K562 (cell line): ENCODE measurements around the gene NOC4L.

Source experiments
- BACH1 ChIP-seq: fragments of 200-800 bp; sonication (Bioruptor generic); IDR thresholded peaks from 2 replicates; pipeline ENCODE4 v1.6.1; 2016; ENCODE audit warnings: missing genetic modification characterization, missing compliant biosample characterization
- CTBP1 ChIP-seq: fragments of 450-650 bp; IDR thresholded peaks from 2 replicates; pipeline ENCODE4 v1.6.1; 2016; ENCODE audit warnings: borderline replicate concordance
- EZH2 ChIP-seq: IDR thresholded peaks from 2 replicates; pipeline ENCODE4 v1.6.1; 2012; ENCODE audit warnings: low read depth, mild to moderate bottlenecking, inconsistent platforms, low read length, borderline replicate concordance
- RAD21 ChIP-seq, 2 experiments: fragments of 250-450 bp in 1 of 2; fragments of 450-650 bp in 1 of 2; sonication (Bioruptor Pico) in 1 of 2; formaldehyde crosslinking in 1 of 2; IDR thresholded peaks in 1 of 2; conservative IDR thresholded peaks in 1 of 2; 2 replicates each; pipeline versions ENCODE4 v1.4.0 to v1.8.0; 2020 to 2022; ENCODE audit warnings: mild to moderate bottlenecking in 2 of 2, moderate library complexity in 1 of 2
- RCOR1 ChIP-seq, 2 experiments: IDR thresholded peaks; 2 replicates each; pipeline ENCODE4 v1.6.1; 2012; ENCODE audit warnings: low read depth in 2 of 2, low read length in 2 of 2, borderline replicate concordance in 1 of 2, improper control_type of control experiment in 1 of 2
- SMARCA5 ChIP-seq: fragments of 450-650 bp; IDR thresholded peaks from 2 replicates; pipeline ENCODE4 v1.6.1; 2016
- STAG1 ChIP-seq: sonication (generic); formaldehyde crosslinking; IDR thresholded peaks from 2 replicates; pipeline ENCODE4 v1.5.0; 2020; ENCODE audit warnings: missing genetic modification reagents, borderline replicate concordance

DNA sequence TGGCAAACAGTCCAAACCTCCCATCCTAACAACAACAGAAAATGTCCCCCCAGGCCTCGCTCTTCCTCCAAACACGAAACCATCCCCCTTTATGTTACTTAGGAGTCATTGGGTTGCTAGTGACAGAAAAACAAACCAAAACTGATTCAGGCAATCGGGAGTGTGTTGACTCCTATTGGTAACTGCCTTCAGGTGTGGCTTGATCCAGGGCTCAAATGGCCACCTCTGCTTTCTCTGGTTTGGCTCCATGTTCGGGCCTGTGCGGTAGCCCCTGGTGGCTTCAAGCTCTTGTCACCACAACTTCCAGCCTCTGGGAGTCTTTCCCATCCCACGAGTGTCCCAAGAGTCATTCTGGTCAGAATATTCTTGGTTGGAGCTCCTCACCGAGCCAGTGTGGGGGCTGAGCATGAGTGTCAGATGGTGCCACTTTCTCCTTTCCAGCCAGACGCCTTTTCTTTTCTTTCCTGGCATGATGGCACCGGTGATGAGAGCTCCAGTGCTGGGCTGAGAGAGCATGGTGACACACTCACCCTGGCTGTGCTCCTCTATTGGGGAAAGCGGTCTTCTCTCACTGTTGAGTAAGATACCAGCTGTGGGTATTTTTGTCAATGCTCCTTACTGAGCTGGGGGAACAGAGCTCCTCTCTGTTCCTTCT, 38.6 kb downstream of the NOC4L start:
- TF ChIP-seq EZH2: no peak
- TF ChIP-seq STAG1 (CRISPR knock-in tag): no peak
- TF ChIP-seq RCOR1 (IDR thresholded peaks at IDR 0.05; ENCODE audit: borderline replicate concordance in 1 of 2, low read depth in 2 of 2, low read length in 2 of 2): no peak
- TF ChIP-seq RAD21 (CRISPR knock-in tag; conservative IDR thresholded peaks at IDR 0.05 in 1 of 2, IDR thresholded peaks at IDR 0.05 in 1 of 2): no peak
- no peak for TF ChIP-seq SMARCA5
- TF ChIP-seq CTBP1: no peak
- no peak for TF ChIP-seq BACH1 (tag)
